ENCODE results near the gene CACNG4.

DNA sequence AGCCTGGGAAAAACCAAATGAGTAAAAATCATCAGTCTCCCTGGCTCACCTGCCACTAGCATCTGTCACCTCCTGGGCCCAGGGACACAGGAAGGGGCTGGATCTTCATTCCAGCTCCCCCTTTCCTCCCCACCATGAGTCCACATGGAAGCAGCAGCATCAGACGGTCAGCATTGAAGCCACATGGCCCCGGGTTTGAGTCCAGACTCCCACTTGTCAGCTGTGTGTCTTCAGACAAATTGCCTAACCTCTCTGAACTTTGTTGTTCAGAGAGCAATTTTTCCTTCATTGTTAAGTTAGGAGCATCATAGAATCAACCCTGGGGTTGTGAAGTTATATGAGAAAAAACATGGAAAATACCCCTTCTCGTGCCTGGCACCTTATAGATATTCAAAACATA, 10.7 kb downstream of the CACNG4 start:
- TF ChIP-seq POLR2A (IDR thresholded peaks at IDR 0.05; ENCODE audit: low read length): no peak
- no peak for TF ChIP-seq GATA1 (IDR thresholded peaks at IDR 0.05; ENCODE audit: low read depth, low read length)

Data from erythroblast (primary cell).